ENCODE data around the gene TMEM101.

The TMEM101 gene

DNA sequence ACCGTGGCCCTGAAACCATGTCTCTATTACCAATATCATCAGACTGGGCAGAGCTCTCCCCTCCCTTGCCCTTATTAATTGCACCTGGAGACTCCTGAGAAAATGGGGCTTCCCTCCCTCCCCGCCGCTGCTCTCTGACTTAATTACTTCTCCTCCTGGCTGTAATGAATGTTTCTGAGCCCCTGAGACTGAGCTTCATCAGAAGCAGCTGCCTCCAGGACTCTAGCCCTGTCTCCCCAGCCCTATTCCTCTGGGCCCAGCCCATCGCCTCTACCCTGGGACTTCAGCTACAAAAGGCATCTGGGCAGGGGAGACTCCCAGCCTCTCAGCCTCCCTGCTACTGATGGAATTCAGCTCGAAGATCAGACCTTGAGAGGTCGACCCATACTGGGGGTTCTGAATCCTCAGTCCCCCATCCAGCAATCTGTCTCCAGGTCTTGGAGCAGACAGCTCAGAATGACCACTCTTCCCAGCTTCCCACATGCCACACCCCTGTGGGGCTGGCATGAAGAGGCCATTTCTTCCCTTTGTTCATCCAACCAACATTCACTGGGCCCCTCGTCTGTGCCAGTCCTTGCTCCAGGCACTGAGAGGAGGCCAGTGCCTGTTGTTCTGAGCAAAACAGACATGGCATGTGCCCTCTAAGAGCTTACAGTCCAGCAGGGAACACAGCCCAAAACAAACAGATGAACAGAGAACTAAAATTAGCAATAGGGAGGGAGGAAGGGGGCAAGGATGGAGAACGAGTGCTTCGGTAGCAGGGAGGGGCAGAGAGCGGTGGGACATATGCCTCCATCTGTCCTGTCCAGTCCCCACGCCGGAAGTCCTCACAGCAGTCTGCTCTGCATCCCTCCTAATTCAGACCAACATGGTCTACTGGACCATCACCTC, 27.4 kb downstream of the TMEM101 start:
- POLR2A ChIA-PET = interaction anchor here (0.5 to 0.9 kb wide), 2 partner anchors 27 to 35 kb away, joined by 3 read pairs; partner anchors contain the start of gene TMEM101
- CTCF ChIA-PET = interaction anchor here (0.9 to 1.8 kb wide), 4 partner anchors 20 to 146 kb away, joined by 3 to 7 read pairs (median 4); no protein-coding TSS in a partner anchor

DNA sequence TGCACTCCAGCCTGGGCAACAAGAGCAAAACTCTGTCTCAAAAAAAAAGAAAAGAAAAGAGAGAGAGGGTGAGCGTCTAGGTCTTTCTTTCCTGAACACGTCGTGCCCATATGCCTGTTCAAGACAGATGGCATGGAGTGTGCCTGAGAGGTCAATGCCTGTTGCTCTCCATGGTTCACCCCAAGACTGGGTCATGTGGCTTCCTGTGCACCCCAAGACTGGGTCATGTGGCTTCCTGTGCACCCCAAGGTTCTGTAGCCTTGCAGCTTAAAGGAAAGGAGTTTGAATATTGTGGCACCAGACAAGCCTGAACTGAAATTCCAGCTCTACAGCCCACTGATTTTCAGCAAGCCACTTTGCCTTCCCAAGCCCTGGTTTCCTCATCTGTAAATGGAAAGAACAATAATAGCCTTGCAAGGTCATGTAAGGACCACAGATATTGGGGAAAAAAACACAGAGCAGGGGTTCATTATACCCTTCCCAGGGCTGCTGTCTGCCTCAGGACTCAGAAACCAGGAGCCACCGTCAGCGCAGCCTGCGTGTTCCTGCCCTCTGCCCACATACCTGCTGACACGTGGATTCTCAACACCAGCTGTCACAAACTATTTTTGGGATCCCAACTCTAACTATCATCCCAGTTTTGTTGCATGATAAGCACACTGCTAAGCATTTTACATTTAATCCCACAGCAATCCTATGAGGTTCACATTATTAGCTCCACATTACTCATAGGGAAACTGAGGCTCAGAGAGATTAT, 28.4 kb downstream of the TMEM101 start:
- ChIA-PET POLR2A (interaction anchor here (0.9 kb wide), 1 partner anchor 28 kb away, joined by 3 read pairs; the partner anchor contains the start of gene TMEM101), CTCF (interaction anchor here (0.9 kb wide), 1 partner anchor 43 kb away, joined by 3 read pairs; no protein-coding TSS in a partner anchor)
- TF ChIP-seq L3MBTL2 (conservative IDR thresholded peaks at IDR 0.05) = no peak
- TF ChIP-seq LEF1 (IDR thresholded peaks at IDR 0.05; ENCODE audit: borderline replicate concordance) = no peak
- no peak for TF ChIP-seq ZNF384 (IDR thresholded peaks at IDR 0.05)
- no peak for DNase-seq (ENCODE audit: extremely low spot score)

More for the DNA sequence above, 27.4 kb downstream of the TMEM101 start:
- TF ChIP-seq FOXA1 (IDR thresholded peaks at IDR 0.05) = no peak
- TF ChIP-seq SUZ12 (IDR thresholded peaks at IDR 0.05) = no peak
- no peak for TF ChIP-seq SP1 (IDR thresholded peaks at IDR 0.05)
- no peak for TF ChIP-seq NFRKB (IDR thresholded peaks at IDR 0.05)
- no peak for TF ChIP-seq ELF4 (IDR thresholded peaks at IDR 0.05)
- TF ChIP-seq, protein P1, sequence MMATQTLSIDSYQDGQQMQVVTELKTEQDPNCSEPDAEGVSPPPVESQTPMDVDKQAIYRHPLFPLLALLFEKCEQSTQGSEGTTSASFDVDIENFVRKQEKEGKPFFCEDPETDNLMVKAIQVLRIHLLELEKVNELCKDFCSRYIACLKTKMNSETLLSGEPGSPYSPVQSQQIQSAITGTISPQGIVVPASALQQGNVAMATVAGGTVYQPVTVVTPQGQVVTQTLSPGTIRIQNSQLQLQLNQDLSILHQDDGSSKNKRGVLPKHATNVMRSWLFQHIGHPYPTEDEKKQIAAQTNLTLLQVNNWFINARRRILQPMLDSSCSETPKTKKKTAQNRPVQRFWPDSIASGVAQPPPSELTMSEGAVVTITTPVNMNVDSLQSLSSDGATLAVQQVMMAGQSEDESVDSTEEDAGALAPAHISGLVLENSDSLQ (IDR thresholded peaks at IDR 0.05) = no peak
- TF ChIP-seq FOXK2 (IDR thresholded peaks at IDR 0.05) = no peak
- TF ChIP-seq LEF1 (IDR thresholded peaks at IDR 0.05; ENCODE audit: borderline replicate concordance) = no peak
- TF ChIP-seq CTBP1 (IDR thresholded peaks at IDR 0.05; ENCODE audit: borderline replicate concordance) = no peak
- no peak for TF ChIP-seq HDGF (IDR thresholded peaks at IDR 0.05; ENCODE audit: borderline replicate concordance)
- TF ChIP-seq L3MBTL2 (conservative IDR thresholded peaks at IDR 0.05) = no peak
- TF ChIP-seq BHLHE40 (IDR thresholded peaks at IDR 0.05; ENCODE audit: borderline replicate concordance) = no peak
- no peak for TF ChIP-seq TARDBP (IDR thresholded peaks at IDR 0.05)
- TF ChIP-seq ZNF384 (IDR thresholded peaks at IDR 0.05) = no peak
- TF ChIP-seq ARNT (IDR thresholded peaks at IDR 0.05) = no peak
- no peak for DNase-seq (ENCODE audit: extremely low spot score)

DNA sequence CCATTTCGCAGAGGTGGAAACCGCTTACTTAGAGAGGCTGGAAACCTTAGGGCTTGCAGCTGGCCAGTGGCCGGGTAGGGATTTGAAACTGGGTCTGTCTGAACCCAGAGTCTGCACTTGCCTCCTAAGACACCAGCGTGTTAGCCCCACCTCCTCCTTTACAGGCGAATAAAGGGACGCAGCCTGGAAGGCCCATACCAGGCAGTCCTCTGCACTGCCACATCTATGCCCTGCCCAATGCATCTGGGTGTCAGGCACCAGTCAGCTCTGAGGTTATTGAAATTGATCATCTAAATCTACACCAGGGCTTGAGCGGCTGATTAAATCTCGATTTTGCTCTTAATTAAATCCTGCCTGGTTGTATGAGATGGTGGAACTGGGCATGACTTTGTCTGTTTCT, 30.2 kb downstream of the TMEM101 start:
- no peak for TF ChIP-seq ELF4 (IDR thresholded peaks at IDR 0.05)
- TF ChIP-seq FOXA1 (IDR thresholded peaks at IDR 0.05) = no peak
- TF ChIP-seq HDGF (IDR thresholded peaks at IDR 0.05; ENCODE audit: borderline replicate concordance) = no peak
- TF ChIP-seq SP1 (IDR thresholded peaks at IDR 0.05) = no peak
- TF ChIP-seq SUZ12 (IDR thresholded peaks at IDR 0.05) = no peak
- no peak for TF ChIP-seq ARNT (IDR thresholded peaks at IDR 0.05)
- TF ChIP-seq BHLHE40 (IDR thresholded peaks at IDR 0.05; ENCODE audit: borderline replicate concordance) = no peak
- TF ChIP-seq LEF1 (IDR thresholded peaks at IDR 0.05; ENCODE audit: borderline replicate concordance) = no peak
- TF ChIP-seq L3MBTL2 (conservative IDR thresholded peaks at IDR 0.05) = no peak
- no peak for TF ChIP-seq ZNF384 (IDR thresholded peaks at IDR 0.05)
- TF ChIP-seq CTBP1 (IDR thresholded peaks at IDR 0.05; ENCODE audit: borderline replicate concordance) = no peak
- TF ChIP-seq FOXM1 (IDR thresholded peaks at IDR 0.05; ENCODE audit: borderline replicate concordance) = no peak
- TF ChIP-seq FOXK2 (IDR thresholded peaks at IDR 0.05) = no peak
- no peak for TF ChIP-seq NFRKB (IDR thresholded peaks at IDR 0.05)
- TF ChIP-seq TARDBP (IDR thresholded peaks at IDR 0.05) = no peak
- TF ChIP-seq, protein P1 (IDR thresholded peaks at IDR 0.05) = no peak
- CTCF ChIA-PET = interaction anchor here (1.0 to 3.4 kb wide), 2 partner anchors 13 to 41 kb away, joined by 3 to 20 read pairs; no protein-coding TSS in a partner anchor
- DNase-seq (ENCODE audit: extremely low spot score) = no peak
- POLR2A ChIA-PET = interaction anchor here (0.8 to 1.5 kb wide), 4 partner anchors 30 to 59 kb away, joined by 3 to 6 read pairs (median 4); partner anchors contain the start of gene PYY

DNA sequence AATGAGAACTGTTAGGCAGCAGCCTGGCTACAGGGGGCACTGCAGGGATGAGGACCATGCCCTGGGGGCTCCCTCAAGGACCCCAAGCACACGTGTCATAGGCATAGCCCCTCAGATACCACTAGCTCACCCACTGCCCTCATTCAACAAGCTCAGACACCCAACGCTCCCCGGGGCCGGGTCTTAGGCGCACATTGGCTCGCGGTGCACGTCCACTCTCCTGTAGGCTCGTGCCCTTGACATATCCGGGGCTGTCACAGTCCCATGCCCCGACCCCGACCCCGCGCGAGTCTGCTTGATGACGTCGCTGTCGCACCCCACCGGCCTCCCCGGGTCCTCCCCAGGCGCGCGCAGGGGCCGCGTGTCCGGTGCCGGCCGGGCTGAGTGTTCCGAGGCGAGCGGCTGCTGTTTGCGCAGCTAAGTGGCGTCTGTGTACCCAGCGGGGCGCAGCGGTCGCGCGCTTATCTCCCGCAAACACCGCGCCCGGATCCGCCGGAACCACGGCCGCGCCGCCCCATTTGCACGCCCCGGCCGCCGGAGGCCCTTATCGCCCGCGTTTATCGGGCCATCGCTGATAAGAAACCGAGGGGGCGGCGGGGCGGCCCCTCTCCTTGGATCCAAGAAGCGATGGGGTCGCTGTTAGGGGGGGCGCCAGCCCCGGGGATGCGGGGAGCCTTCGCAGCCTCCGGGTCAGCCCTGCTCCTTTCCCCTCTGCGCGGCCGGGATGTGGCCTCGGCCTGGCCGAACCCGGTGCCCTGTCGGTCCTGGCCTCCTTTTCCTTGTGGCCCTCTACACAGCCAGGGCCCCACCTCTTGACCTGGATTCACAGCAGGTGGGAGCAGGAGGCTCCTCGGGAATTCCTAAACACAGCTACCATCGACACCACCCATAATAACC, 31.0 kb downstream of the TMEM101 start:
- peak; percentile 47 for DNase-seq (ENCODE audit: extremely low spot score)
- ChIA-PET CTCF (interaction anchor here (1.0 to 3.4 kb wide), 8 partner anchors 9 to 40 kb away, joined by 3 to 20 read pairs (median 4); no protein-coding TSS in a partner anchor), POLR2A (interaction anchor here (0.6 to 1.8 kb wide), 16 partner anchors 9 to 82 kb away, joined by 3 to 16 read pairs (median 4); partner anchors contain the start of genes LSM12, PPY and PYY)
- no peak for TF ChIP-seq HDGF (IDR thresholded peaks at IDR 0.05; ENCODE audit: borderline replicate concordance)
- TF ChIP-seq ARNT (IDR thresholded peaks at IDR 0.05) = no peak
- peak; percentile 86 for TF ChIP-seq L3MBTL2 (conservative IDR thresholded peaks at IDR 0.05)

DNA sequence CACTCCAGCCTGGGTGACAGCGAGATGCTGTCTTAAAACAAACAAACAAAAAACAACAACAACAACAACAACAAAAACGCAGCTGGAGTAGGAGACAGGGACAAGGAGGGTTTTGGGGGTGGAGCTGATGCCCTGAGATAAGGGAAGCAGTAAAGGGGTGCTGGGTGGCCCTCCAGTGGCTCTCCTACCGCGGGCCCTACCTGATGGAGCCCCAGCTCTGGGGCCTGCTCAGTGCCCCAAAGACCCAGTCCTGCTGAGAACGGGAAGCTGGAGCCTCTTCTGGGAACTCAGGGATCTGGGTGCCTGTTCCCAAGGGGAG, 31.6 kb downstream of the TMEM101 start:
- POLR2A ChIA-PET = interaction anchor here (0.6 to 1.8 kb wide), 13 partner anchors 8 to 83 kb away, joined by 3 to 16 read pairs (median 3); partner anchors contain the start of genes LSM12 and PPY
- TF ChIP-seq SP1 (IDR thresholded peaks at IDR 0.05) = no peak
- no peak for TF ChIP-seq SUZ12 (IDR thresholded peaks at IDR 0.05)
- no peak for TF ChIP-seq ELF4 (IDR thresholded peaks at IDR 0.05)
- TF ChIP-seq CTBP1 (IDR thresholded peaks at IDR 0.05; ENCODE audit: borderline replicate concordance) = no peak
- TF ChIP-seq FOXK2 (IDR thresholded peaks at IDR 0.05) = no peak
- no peak for TF ChIP-seq HDGF (IDR thresholded peaks at IDR 0.05; ENCODE audit: borderline replicate concordance)
- TF ChIP-seq NFRKB (IDR thresholded peaks at IDR 0.05) = no peak
- no peak for TF ChIP-seq BHLHE40 (IDR thresholded peaks at IDR 0.05; ENCODE audit: borderline replicate concordance)
- no peak for TF ChIP-seq ZNF384 (IDR thresholded peaks at IDR 0.05)
- no peak for TF ChIP-seq L3MBTL2 (conservative IDR thresholded peaks at IDR 0.05)
- no peak for TF ChIP-seq LEF1 (IDR thresholded peaks at IDR 0.05; ENCODE audit: borderline replicate concordance)
- no peak for TF ChIP-seq ARNT (IDR thresholded peaks at IDR 0.05)
- no peak for TF ChIP-seq FOXA1 (IDR thresholded peaks at IDR 0.05)
- TF ChIP-seq TARDBP (IDR thresholded peaks at IDR 0.05) = no peak
- no peak for TF ChIP-seq FOXM1 (IDR thresholded peaks at IDR 0.05; ENCODE audit: borderline replicate concordance)
- TF ChIP-seq, protein P1 (IDR thresholded peaks at IDR 0.05) = no peak

More for the DNA sequence above, 31.6 kb downstream of the TMEM101 start:
- no peak for DNase-seq (ENCODE audit: extremely low spot score)
- CTCF ChIA-PET = interaction anchor here (1.0 to 3.4 kb wide), 8 partner anchors 9 to 45 kb away, joined by 3 to 20 read pairs (median 4); no protein-coding TSS in a partner anchor

All from HEK293T (cell line).